HG02840 (cell line): ENCODE measurements around the gene ADCY7.

ENCODE experiments used
- ATAC-seq: cut with Tn5 transposase; IDR thresholded peaks from one replicate; pipeline ENCODE4 v1.9.1; 2021; ENCODE audit warnings: mild to moderate bottlenecking, moderate library complexity, moderate number of reproducible peaks; ENCODE audit not compliant: unreplicated experiment, low FRiP score

ADCY7 gene

DNA sequence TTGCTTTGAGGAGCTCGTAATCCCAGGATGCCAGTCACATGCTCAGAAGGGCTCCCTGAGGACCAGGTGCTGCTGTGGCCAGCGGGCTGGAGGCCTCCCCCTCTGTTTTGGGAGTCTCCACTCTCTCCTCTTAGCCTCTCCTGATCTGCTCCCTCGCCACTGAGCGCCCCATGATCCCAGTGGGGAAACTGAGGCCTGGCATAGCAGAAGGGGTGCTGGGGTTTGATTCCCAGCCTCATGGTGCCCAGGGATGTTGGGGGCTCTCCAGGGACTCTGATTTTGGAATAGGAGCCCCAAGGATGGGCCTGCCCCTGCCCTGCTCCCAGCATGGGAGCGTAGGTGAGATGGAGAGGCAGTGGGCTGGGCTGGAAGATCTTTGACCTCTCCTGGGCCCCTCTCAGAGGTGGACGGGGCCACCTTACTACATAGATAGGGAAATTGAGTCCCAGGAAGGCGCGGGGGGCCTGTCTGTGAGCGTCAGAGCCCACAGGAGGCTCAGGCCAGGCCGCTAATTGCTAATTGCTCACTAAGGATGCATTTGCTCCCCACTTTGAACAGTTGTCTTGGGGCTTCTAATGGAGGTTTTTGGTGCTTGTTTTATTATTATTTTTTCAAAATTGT is 525 bp upstream of the ADCY7 start:
- no peak for ATAC-seq

DNA sequence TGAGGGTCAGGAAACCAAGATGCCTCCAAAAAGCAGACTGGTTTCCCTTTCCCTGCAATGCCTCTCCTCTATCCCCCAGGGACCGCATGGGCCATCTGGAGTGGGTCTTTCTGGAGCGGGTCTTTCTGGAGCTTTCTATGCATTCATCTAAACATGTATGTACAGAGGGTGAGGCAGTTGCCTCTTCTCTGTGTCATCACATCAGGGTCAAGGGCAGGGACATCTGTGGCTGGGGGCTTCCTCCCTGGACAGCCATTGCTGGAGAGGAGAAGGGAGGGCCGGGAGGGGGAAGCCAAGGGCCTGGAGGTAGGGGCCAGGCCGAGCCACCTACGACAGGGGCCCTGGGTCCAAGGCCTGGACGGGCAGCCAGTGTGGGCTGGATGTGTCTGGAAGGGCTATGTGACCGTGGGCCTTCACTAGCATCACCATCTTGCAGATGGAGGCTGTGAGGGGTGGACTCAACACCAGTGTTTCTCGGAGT is 840 bp downstream of the ADCY7 start:
- no peak for ATAC-seq

GRCh38 chr16:50267651-50268050 is 1.3 kb downstream of the ADCY7 start:
- ATAC-seq = no peak

DNA sequence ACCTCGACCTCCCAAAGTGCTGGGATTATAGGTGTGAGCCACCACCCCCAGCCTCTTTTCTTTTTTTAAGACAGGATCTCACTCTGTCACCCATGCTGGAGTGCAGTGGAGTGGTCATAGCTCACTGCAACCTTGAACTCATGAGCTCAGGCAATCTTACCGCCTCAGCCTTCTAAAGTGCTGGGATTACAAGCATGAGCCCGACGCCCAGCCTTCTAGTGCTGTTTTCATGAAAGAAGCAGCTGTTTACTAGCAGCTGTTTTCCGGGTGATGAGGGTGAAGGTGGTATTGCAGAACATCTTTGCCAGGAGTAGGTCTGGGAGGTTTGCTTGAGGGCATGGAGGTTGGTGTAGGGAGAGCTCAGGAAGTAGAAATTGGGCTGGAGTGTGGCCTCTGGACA is 2.0 kb downstream of the ADCY7 start:
- ATAC-seq = no peak

- no peak for ATAC-seq
Measured at GRCh38 chr16:50269061-50269705, 2.8 kb downstream of the ADCY7 start.

DNA sequence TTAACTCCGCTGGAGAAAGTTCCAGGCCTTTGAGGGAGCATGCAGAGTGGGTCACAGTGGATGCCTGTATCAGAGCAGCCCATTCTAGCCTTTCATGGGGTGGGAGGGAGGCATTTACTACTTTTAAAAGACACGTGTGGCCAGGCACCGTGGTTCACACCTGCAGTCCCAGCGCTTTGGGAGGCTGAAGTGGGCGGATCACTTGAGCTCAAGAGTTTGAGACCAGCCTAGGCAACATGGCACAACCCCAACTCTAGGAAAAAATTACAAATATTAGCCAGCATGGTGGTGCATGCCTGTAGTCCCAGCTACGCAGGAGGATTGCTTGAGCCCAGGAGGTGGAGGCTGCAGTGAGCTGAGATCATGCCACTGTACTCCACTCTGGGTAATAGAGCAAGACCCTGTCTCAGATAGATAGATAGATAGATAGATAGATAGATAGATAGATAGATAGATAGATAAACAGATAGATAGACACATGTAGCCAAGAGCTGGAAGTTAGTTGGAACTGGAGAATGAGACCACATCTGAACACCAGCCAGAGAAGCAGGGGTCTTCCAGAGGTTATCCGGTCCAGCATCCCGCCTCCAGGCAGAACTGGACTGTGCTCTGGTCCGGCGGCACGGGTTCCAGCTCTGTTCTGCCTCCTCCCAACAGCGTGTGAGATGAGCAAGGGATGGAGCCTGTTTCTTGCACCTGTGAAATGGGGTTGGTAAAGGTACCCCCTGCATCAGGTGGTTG is 3.6 kb downstream of the ADCY7 start:
- no peak for ATAC-seq

- ATAC-seq = no peak
Measured at GRCh38 chr16:50270510-50271147, 4.3 kb downstream of the ADCY7 start.

DNA sequence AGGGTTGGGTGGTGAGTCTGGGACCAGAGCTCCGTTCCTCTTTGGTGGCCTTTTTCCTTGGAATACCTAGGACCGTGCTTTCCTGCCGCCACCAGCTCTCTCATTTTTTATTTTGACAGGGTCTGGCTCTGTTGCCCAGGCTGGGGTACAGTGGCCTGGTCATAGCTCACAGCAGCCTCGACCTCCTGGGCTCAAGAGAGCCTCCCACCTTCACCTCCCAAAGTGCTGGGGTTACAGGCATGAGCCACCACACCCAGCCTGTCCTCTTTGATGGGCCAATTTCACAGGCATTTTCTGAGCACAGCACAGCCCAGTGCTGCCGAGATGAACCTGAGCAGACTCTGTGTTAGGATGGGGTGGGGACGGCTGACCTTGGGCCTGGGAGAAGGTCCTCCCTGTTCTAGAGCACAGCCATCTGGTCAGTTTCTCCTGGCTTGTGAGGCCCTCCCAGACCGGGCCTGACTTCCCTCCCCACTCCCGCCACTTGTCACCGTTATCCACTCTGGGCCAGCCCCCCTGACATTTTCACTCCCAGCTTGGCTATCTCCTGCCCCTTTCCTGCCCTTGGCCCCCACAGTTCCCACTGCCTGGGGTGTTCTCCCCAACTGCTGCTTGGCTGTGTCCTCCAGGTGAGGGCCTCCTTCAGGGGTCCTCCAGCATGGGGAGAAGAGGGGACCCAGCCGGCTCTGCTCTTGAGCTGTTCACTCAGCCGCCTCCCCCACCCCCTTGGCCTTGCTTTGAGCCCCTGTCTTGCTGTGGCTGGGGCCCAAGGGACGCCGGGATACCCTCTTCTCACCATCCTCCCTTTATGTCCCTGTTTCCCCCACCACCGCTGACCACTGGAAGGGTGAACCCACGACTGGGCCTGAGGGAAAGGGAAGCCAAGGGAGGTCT is 5.0 kb downstream of the ADCY7 start:
- ATAC-seq = no peak

GRCh38 chr16:50272111-50272571 is 5.8 kb downstream of the ADCY7 start:
- ATAC-seq = no peak

DNA sequence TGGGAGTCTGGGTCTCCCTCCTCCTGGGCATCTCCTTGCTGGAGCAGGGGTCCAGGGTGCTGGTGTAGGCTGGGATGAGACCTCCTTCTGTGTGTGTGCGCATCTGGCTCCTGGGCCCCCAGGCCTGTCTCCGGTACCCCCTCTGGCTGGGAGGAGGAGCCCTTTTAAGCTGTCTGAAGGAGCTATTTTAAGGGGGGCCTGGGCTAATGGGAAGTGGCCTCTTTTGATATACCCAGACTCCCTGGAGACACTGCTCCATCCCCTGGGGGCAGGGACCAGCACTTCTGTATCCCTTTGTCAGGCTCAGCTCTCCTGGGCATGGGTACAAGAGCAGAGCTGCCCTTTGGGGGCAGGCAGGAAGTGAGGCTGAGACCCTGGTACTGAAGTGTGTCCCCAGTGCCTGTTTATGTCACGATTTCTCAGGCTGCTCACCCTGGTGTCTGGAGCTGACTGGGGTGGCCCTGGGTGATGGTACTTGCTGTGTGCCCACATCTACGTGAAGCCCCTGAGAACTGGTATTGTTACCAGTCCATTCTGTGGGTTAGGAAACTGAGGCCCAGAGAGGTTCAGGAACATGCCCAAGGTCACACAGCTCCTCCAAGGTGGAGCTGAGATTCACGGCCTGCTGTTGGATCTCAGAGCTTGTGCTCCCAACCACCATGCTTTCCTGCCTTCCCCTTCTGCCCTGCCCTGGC is 6.5 kb downstream of the ADCY7 start:
- no peak for ATAC-seq

DNA sequence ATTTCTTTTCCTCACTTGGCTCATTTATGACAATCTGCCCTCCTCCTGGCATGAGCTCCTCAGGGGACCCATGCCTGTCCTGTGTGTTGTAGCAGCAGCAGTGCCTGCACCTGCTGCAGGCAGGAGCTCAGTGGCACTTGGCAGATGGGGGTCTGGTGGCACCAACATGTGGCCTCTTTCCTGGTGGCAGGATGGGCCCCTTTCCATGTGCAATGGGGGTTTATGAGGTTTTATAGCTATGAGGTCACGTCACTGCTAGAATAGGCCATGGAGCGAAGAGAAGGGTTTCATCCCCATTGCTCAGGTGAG is 7.0 kb downstream of the ADCY7 start:
- no peak for ATAC-seq

DNA sequence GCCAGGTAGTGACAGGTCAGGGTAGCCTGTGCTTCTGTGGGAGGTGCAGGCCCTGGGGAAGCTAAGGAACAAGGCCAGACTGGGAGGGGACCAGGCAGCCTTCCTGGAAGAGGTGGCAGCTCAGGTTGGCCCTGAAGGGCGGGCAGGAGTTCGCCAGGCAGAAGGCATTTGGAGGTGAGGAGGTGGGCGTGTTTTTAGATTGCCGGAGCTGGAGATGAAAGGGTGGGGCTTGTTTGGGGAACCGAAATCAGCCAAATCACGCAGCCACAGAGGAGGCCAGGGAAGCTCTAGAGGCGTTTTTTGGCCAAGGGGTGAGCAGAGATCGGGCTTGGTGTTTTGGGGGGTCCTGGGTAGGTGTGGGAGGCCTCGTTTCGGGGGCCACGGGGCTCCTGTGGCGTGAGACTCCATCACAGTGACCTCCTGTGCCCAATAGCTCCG is 7.6 kb downstream of the ADCY7 start:
- ATAC-seq = peak; percentile 45

DNA sequence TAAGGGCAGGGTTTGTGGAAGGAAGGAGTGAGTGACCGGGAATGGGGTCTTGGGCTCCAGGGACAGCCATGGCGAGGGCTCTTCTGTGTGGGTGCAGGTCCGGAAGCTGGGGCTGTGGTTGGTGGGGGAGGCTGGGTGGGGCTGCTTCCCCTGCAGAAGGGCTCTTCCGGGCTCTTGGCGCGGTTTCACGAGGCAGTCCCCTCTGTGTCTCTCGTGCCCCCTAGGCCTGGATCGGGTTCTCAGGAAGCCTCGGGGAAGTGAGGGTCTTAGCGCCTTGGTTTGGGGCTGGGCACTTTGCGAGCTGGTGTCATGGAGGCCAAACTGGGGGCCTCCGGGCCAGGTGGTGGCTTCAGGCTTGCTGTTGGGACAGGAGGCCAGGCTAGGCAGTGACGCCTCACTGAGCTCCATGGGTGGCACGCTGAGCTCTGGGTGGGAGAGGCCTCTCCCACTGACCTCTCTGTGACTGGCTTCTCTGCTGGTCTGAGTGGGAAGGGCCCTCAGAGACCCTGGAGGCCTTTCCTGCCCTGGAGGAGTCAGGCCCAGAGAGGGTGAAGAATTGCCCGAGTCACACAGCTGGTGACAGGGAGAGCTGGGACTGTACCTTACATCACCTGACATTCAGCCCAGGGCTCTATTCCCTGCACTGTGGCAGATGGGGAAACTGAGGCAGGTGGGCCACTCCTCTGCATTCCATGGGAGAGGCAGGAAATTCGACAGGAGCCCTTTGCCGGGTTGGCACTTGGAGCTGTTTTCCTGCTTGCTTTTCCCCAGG is 8.2 kb downstream of the ADCY7 start:
- peak; percentile 18 for ATAC-seq

- ATAC-seq = no peak
Measured at GRCh38 chr16:50275098-50275415, 8.7 kb downstream of the ADCY7 start.

DNA sequence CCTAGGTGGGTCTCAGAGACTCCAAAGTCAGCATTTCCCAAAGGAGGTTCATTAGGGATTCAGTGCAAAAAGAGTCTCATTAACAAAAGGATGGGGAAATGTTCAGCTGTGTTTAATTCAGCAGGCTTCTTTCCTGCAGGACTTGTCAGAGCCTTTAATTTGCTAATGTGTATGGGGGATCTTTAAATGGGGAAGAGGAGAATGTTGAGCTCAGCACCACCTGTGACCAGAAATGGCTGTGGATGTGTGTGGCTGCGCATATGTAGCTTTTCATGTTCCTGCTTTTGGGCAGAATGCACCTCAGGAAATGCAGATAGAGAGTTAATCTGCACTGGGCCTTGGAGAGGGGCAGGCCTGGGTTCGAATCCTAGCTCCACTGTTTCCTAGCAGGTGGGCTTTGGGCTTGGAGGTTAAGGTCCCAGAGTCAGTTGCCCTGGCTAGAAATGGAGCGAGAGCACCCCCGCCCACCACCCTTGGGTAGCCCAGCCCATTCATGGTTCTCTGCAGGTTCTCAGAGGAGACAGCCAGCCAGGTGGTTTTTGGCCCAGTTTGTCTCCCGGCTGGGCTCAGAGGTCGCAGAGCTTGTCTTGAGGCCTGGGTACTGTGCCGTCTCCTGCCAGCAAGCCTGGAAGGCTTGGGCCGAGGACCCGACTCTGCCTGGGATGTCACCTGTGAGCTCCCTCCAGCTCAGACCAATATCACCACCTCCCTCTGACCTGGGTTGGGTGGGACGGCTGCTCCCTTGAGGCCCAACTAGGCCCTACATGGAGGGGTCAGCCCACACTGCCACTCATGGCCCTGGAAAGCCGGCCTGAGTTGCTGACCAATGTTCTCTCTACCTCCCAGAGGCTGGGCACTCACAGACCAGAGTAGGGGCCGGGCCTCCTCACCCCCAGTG is 9.3 kb downstream of the ADCY7 start:
- no peak for ATAC-seq

DNA sequence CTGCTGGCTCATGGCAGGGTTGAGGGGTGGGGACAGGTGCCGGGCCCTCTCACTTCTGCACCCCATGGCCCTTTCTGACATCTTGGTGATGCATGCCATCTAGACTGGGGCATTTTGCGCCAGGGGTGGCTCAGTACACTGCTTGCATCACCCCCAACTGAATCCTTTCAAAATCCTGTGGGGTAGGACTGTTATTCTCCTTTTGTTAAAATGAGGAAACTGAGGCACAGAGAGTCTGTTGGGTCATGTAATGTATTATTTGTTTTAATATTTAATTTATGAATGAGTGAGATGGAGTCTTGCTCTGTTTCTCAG is 9.9 kb downstream of the ADCY7 start:
- no peak for ATAC-seq

GRCh38 chr16:50276801-50277555 is 10.6 kb downstream of the ADCY7 start:
- no peak for ATAC-seq

DNA sequence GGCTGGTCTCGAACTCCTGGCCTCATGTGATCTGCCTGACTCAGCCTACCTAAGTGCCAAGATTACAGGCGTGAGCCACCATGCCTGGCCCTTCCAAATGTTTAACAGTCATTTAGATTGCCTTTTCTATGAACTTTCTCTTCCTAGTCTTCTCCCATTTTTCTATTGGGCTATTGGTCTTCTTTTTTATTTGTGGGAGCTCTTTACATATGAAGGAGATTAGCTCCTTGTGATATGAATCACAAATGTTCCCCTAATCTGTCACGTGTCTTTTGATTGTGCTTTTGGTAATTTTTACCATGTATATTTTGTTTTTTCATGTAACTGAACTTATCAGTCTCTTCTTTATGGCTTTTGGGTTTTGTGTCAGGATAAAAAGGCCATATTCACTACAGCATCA is 11.9 kb downstream of the ADCY7 start:
- no peak for ATAC-seq
